Omental fat pad (tissue), 4 donors: ENCODE data around the gene PLD6. TPM values are rescaled to one million over a fixed set of nuclear protein-coding genes. Genes with fewer than 3 reads are reported as not detected.

Source experiments
- ATAC-seq: fragments of 150-250 bp; one replicate; pipeline ENCODE4 v1.9.1; 2016; ENCODE audit warnings: mild to moderate bottlenecking, moderate library complexity; ENCODE audit not compliant: low FRiP score
- DNase-seq: peaks from one replicate; pipeline ENCODE4 v3.0.0-alpha.2; 2019; ENCODE audit warnings: low spot score
- total RNA-seq, 4 donors: library from RNA; depleted of rRNA; stranded (reverse); fragments of >200 nt; gene quantifications; one replicate each; pipeline ENCODE4 v1.1.0, GENCODE V29; 2016
- TF ChIP-seq, protein P1 (sequence below), 3 donors: fragments of 450-650 bp; IDR thresholded peaks; one replicate each; pipeline ENCODE4 v1.5.1; 2016 to 2017; ENCODE audit warnings: antibody characterized with exemption in 3 of 3, mild to moderate bottlenecking in 3 of 3, moderate library complexity in 2 of 3

Gene PLD6
- total RNA-seq, 4 donors from 2014 or later = 1.9 to 14.1 (median 6.5) TPM

DNA sequence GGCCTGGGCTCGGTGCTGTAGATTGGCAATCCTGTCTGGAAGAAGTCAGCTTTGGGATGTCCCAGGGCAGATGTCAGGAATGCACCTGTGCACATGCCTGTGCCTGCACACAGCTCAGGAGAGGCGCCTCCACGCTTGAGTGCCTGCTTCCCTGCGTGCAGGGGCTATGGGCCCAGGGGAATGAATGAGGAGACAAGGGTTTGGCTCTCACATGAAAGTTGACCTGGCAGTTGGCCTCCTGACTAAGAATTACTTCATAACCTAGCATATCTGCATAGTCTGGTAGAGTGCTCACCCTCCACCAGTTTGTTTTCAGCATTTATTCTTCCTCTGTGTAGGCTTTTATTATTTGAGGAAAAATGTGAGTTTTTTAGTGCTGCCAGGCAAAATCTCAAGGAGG lies 50.0 kb downstream of the PLD6 start:
- ATAC-seq (peak; percentile 21), DNase-seq (no peak)
- TF ChIP-seq, protein P1, sequence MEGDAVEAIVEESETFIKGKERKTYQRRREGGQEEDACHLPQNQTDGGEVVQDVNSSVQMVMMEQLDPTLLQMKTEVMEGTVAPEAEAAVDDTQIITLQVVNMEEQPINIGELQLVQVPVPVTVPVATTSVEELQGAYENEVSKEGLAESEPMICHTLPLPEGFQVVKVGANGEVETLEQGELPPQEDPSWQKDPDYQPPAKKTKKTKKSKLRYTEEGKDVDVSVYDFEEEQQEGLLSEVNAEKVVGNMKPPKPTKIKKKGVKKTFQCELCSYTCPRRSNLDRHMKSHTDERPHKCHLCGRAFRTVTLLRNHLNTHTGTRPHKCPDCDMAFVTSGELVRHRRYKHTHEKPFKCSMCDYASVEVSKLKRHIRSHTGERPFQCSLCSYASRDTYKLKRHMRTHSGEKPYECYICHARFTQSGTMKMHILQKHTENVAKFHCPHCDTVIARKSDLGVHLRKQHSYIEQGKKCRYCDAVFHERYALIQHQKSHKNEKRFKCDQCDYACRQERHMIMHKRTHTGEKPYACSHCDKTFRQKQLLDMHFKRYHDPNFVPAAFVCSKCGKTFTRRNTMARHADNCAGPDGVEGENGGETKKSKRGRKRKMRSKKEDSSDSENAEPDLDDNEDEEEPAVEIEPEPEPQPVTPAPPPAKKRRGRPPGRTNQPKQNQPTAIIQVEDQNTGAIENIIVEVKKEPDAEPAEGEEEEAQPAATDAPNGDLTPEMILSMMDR (IDR thresholded peaks at IDR 0.05) = no peak

DNA sequence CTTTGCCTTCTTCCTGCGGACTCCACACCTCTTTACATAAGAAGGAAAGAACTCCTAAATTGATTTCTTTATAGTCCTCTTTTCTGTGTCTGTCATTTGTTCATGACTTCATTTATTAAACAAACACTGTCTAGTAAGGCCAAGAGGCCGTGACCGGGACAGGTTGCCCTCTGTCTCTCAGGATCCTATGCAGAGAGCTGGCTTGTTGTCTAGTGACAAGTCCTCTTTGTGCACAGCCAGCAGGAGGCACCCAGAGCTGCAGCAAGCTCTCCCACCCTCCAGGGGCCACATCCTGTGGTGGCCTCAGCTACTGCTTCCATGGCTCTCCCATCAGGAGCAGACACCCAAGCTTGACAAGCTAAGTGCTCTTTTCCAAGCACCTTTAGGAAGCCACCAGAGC lies 50.6 kb downstream of the PLD6 start:
- DNase-seq (no peak), ATAC-seq (no peak)
- TF ChIP-seq, protein P1 (IDR thresholded peaks at IDR 0.05) = no peak

DNA sequence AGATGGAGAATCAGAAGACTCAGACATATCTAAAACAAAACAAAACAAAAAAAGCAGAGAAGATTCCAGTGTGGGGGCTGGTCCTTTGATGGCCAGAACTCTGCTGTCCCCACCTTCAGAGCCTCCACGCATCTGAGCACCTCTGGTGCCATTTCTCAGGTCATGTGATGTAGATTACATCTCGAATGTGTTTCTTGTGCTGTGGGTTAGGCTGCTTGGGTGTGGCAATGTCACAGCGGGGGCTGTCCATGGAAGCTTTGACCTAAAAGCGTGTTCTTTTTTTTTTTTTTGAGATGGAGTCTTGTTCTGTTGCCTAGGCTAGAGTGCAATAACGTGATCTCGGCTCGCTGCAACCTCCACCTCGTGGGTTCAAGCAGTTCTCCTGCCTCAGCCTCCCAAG lies 51.2 kb downstream of the PLD6 start:
- TF ChIP-seq, protein P1 (IDR thresholded peaks at IDR 0.05) = no peak
- ATAC-seq (no peak), DNase-seq (no peak)

DNA sequence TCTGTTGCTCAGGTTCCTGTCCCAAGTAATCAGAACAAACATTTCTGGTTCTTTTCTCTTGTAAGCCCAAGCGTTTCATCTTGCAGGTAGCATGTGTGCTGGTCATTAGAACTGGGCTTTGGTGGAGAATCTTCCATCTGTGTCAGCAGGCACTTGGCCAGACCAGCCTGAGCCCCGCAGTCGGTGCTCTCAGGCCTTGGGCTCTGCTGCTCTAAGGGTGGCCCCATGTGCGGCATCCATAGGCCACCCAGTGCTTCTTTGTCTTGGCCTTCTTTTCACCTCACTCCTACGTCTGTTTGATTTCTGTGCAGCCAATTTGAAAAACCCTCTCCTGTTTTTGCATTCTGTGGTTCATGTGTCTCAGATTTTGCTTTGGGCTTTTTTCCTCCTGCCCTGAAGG lies 51.6 kb downstream of the PLD6 start:
- DNase-seq (no peak), ATAC-seq (no peak)
- TF ChIP-seq, protein P1 (IDR thresholded peaks at IDR 0.05) = no peak

DNA sequence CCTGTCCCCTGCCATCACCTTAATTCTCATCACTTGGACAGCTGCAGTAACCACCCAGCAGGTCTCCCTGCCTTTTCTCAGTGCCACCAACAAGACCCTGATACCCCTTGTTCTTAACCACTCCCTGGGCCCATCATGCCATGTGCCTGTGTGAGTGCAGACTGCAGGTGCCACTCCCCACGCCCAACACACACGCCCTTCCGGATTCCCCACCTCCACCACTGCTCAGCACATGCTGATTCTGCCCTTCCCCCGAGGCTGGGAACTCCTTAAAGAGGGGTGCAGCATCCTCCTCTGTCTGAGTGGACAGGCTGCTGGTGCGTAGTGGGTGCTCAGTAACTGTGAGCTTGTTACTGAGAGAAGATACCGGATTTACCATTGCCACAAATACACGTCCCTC lies 52.4 kb downstream of the PLD6 start:
- DNase-seq (no peak), ATAC-seq (no peak)
- TF ChIP-seq, protein P1 (IDR thresholded peaks at IDR 0.05) = no peak

DNA sequence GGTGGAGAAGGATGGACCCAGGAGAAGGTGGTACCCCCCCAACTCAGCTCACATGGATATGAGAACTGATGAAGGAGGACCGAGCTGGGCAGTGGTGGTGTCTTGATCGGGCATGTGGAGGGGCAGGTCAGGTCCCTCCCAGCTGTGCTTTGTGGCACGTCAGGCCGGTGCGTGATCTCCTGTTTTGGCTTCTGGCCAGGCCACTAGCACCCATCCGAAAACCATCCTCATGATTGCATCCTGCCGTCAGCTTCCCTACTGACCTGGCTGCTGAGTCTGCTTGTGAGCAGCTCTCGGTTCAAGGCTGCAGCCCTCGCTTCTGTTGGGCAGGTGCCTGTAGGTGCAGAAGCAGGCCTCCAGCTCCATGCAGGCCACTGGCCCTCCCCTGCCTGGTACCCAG lies 53.1 kb downstream of the PLD6 start:
- DNase-seq (no peak), ATAC-seq (no peak)
- TF ChIP-seq, protein P1 (IDR thresholded peaks at IDR 0.05) = no peak

DNA sequence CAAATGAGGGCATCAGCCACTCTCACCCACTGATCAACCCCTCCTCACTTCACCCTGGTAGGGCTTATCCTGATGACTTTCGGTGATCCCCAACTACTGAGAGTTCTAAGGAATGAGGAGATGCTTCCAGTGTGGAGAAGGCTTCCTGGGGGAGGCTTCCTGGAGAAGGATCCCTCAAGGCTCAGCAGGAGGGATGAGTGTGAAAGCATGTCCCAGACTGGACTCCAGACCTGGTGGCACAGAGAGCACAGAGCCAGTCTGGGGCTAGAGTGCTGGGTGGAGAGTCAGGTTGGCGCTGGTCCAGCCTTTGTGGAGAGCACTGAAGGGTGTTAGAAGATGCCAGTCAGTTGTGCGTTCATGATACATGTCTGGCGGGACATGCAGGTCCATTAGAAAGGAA lies 53.7 kb downstream of the PLD6 start:
- TF ChIP-seq, protein P1 (IDR thresholded peaks at IDR 0.05) = no peak
- DNase-seq = no peak
- ATAC-seq = no peak
